Activated naive CD4-positive, alpha-beta T cell treated with anti-CD3 and anti-CD28 coated beads, Interleukin-2, amount 10 ng/mL, durations not matched to agents 7 days and 5 days (primary cell): ENCODE data around the gene DNM1.

Experiments used
- CTCF ChIA-PET: fragments of 350-600 bp; sonication (Branson Sonifier 250); formaldehyde crosslinking; loops from one replicate; lab custom pipeline; 2021; ENCODE audit warnings: antibody characterized with exemption; lab: Charles Lee
- DNase-seq: peaks from one replicate; pipeline ENCODE4 v3.0.0-alpha.2; 2020
- H3K27ac Mint-ChIP-seq: one replicate; pipeline ENCODE4 v1.8.0; 2021; ENCODE audit warnings: mild to moderate bottlenecking, moderate library complexity, mixed read lengths
- H3K27me3 Mint-ChIP-seq: one replicate; pipeline ENCODE4 v1.8.0; 2021; ENCODE audit warnings: mild to moderate bottlenecking, mixed read lengths
- H3K36me3 Mint-ChIP-seq: one replicate; pipeline ENCODE4 v1.8.0; 2021; ENCODE audit warnings: mixed read lengths
- H3K4me1 Mint-ChIP-seq: one replicate; pipeline ENCODE4 v1.8.0; 2021; ENCODE audit warnings: mixed read lengths
- H3K4me3 Mint-ChIP-seq: one replicate; pipeline ENCODE4 v1.8.0; 2021; ENCODE audit warnings: mild to moderate bottlenecking, moderate library complexity, mixed read lengths
- H3K9me3 Mint-ChIP-seq: one replicate; pipeline ENCODE4 v1.8.0; 2021; ENCODE audit warnings: mixed read lengths

Gene DNM1

GRCh38 chr9:128250839-128251731 is 47.9 kb downstream of the DNM1 start:
- CTCF ChIA-PET, result interaction anchor here (0.8 to 1.6 kb wide), 4 partner anchors 10 to 126 kb away, joined by 3 to 4 read pairs (median 3); no protein-coding TSS in a partner anchor
- Mint-ChIP-seq H3K27ac (no peak overlapping the region), H3K36me3 (no peaks in the 10 kb centered on the region), H3K4me3 (peak overlapping the region; percentile 63), H3K4me1 (peaks cover 15% of the 10 kb centered on the region), H3K27me3 (peaks cover 78% of the 10 kb centered on the region), H3K9me3 (no peaks in the 10 kb centered on the region)
- DNase-seq, result no peak

GRCh38 chr9:128251732-128252100 is 48.5 kb downstream of the DNM1 start:
- Mint-ChIP-seq H3K27me3 (peaks cover 71% of the 10 kb centered on the region), H3K27ac (no peak overlapping the region), H3K36me3 (no peaks in the 10 kb centered on the region), H3K4me1 (peaks cover 15% of the 10 kb centered on the region), H3K9me3 (no peaks in the 10 kb centered on the region), H3K4me3 (peak overlapping the region; percentile 29)
- no peak for DNase-seq
- CTCF ChIA-PET, result interaction anchor here (1.6 kb wide), 1 partner anchor 90 kb away, joined by 4 read pairs; no protein-coding TSS in a partner anchor

- no peak overlapping the region for H3K4me3 Mint-ChIP-seq
- peaks cover 2% of the 10 kb centered on the region for H3K36me3 Mint-ChIP-seq
- no peak for DNase-seq
- H3K9me3 Mint-ChIP-seq, result no peaks in the 10 kb centered on the region
- H3K27ac Mint-ChIP-seq, result no peak overlapping the region
- CTCF ChIA-PET, result interaction anchor here (0.5 to 1.6 kb wide), 3 partner anchors 12 to 89 kb away, joined by 3 to 4 read pairs (median 4); no protein-coding TSS in a partner anchor
- H3K27me3 Mint-ChIP-seq, result peaks cover 63% of the 10 kb centered on the region
- H3K4me1 Mint-ChIP-seq, result peaks cover 15% of the 10 kb centered on the region
Measured at GRCh38 chr9:128252317-128253139, 49.3 kb downstream of the DNM1 start.

GRCh38 chr9:128253140-128253990 is 50.2 kb downstream of the DNM1 start:
- Mint-ChIP-seq H3K4me3 (no peak overlapping the region), H3K27me3 (peaks cover 55% of the 10 kb centered on the region), H3K27ac (no peak overlapping the region), H3K4me1 (peaks cover 15% of the 10 kb centered on the region), H3K36me3 (peaks cover 5% of the 10 kb centered on the region), H3K9me3 (no peaks in the 10 kb centered on the region)
- CTCF ChIA-PET, result interaction anchor here (0.5 to 1.6 kb wide), 4 partner anchors 11 to 88 kb away, joined by 3 to 4 read pairs (median 4); no protein-coding TSS in a partner anchor
- no peak for DNase-seq

- H3K36me3 Mint-ChIP-seq, result peaks cover 5% of the 10 kb centered on the region
- peaks cover 15% of the 10 kb centered on the region for H3K4me1 Mint-ChIP-seq
- H3K9me3 Mint-ChIP-seq, result no peaks in the 10 kb centered on the region
- DNase-seq, result no peak
- no peak overlapping the region for H3K4me3 Mint-ChIP-seq
- CTCF ChIA-PET, result interaction anchor here (1.3 kb wide), 1 partner anchor 43 kb away, joined by 3 read pairs; no protein-coding TSS in a partner anchor
- H3K27ac Mint-ChIP-seq, result no peak overlapping the region
- peaks cover 49% of the 10 kb centered on the region for H3K27me3 Mint-ChIP-seq
Measured at GRCh38 chr9:128253991-128254346, 50.8 kb downstream of the DNM1 start.

- peaks cover 5% of the 10 kb centered on the region for H3K36me3 Mint-ChIP-seq
- peaks cover 45% of the 10 kb centered on the region for H3K27me3 Mint-ChIP-seq
- CTCF ChIA-PET, result interaction anchor here (1.2 to 1.5 kb wide), 3 partner anchors 14 to 91 kb away, joined by 3 to 4 read pairs (median 3); no protein-coding TSS in a partner anchor
- no peak for DNase-seq
- H3K4me1 Mint-ChIP-seq, result peaks cover 15% of the 10 kb centered on the region
- H3K9me3 Mint-ChIP-seq, result no peaks in the 10 kb centered on the region
- no peak overlapping the region for H3K4me3 Mint-ChIP-seq
- no peak overlapping the region for H3K27ac Mint-ChIP-seq
Measured at GRCh38 chr9:128254362-128254761, 51.2 kb downstream of the DNM1 start.

- Mint-ChIP-seq H3K36me3 (peaks cover 5% of the 10 kb centered on the region), H3K4me3 (no peak overlapping the region), H3K4me1 (peaks cover 7% of the 10 kb centered on the region), H3K27ac (no peak overlapping the region), H3K27me3 (peaks cover 38% of the 10 kb centered on the region), H3K9me3 (no peaks in the 10 kb centered on the region)
- DNase-seq, result peak; percentile 65
- CTCF ChIA-PET, result interaction anchor here (1.0 to 1.5 kb wide), 6 partner anchors 9 to 107 kb away, joined by 3 to 4 read pairs (median 3); no protein-coding TSS in a partner anchor
Measured at GRCh38 chr9:128254855-128255759, 51.9 kb downstream of the DNM1 start.

- H3K4me1 Mint-ChIP-seq, result no peaks in the 10 kb centered on the region
- no peaks in the 10 kb centered on the region for H3K9me3 Mint-ChIP-seq
- no peak for DNase-seq
- no peak overlapping the region for H3K4me3 Mint-ChIP-seq
- peaks cover 19% of the 10 kb centered on the region for H3K27me3 Mint-ChIP-seq
- no peak overlapping the region for H3K27ac Mint-ChIP-seq
- H3K36me3 Mint-ChIP-seq, result peaks cover 17% of the 10 kb centered on the region
- CTCF ChIA-PET, result no interaction called here
Measured at GRCh38 chr9:128257086-128257825, 54.1 kb downstream of the DNM1 start.

- Mint-ChIP-seq H3K9me3 (no peaks in the 10 kb centered on the region), H3K4me1 (no peaks in the 10 kb centered on the region), H3K4me3 (no peak overlapping the region), H3K36me3 (peaks cover 24% of the 10 kb centered on the region), H3K27ac (no peak overlapping the region), H3K27me3 (peaks cover 12% of the 10 kb centered on the region)
- DNase-seq, result no peak
- CTCF ChIA-PET, result no interaction called here
Measured at GRCh38 chr9:128257907-128258306, 54.7 kb downstream of the DNM1 start.

GRCh38 chr9:128258326-128258725 is 55.1 kb downstream of the DNM1 start:
- peaks cover 24% of the 10 kb centered on the region for H3K36me3 Mint-ChIP-seq

GRCh38 chr9:128259156-128259555 is 56.0 kb downstream of the DNM1 start:
- no peaks in the 10 kb centered on the region for H3K9me3 Mint-ChIP-seq
- CTCF ChIA-PET, result no interaction called here
- H3K27me3 Mint-ChIP-seq, result no peaks in the 10 kb centered on the region
- no peak for DNase-seq
- H3K27ac Mint-ChIP-seq, result no peak overlapping the region
- H3K4me3 Mint-ChIP-seq, result no peak overlapping the region
- H3K36me3 Mint-ChIP-seq, result peaks cover 24% of the 10 kb centered on the region
- no peaks in the 10 kb centered on the region for H3K4me1 Mint-ChIP-seq

More at GRCh38 chr9:128258326-128258725, 55.1 kb downstream of the DNM1 start:
- Mint-ChIP-seq H3K4me3 (no peak overlapping the region), H3K27ac (no peak overlapping the region), H3K9me3 (no peaks in the 10 kb centered on the region), H3K4me1 (no peaks in the 10 kb centered on the region), H3K27me3 (peaks cover 8% of the 10 kb centered on the region)
- no peak for DNase-seq
- CTCF ChIA-PET, result no interaction called here

GRCh38 chr9:128260340-128260739 is 57.2 kb downstream of the DNM1 start:
- Mint-ChIP-seq H3K27me3 (no peaks in the 10 kb centered on the region), H3K9me3 (no peaks in the 10 kb centered on the region)

More at GRCh38 chr9:128260340-128260739, 57.2 kb downstream of the DNM1 start:
- CTCF ChIA-PET, result interaction anchor here (1.5 kb wide), 1 partner anchor 10 kb away, joined by 3 read pairs; no protein-coding TSS in a partner anchor
- Mint-ChIP-seq H3K4me3 (no peak overlapping the region), H3K27ac (no peak overlapping the region), H3K36me3 (peaks cover 31% of the 10 kb centered on the region), H3K4me1 (no peaks in the 10 kb centered on the region)
- no peak for DNase-seq
